Measurements from ENCODE around the gene CROT.

The CROT gene

DNA sequence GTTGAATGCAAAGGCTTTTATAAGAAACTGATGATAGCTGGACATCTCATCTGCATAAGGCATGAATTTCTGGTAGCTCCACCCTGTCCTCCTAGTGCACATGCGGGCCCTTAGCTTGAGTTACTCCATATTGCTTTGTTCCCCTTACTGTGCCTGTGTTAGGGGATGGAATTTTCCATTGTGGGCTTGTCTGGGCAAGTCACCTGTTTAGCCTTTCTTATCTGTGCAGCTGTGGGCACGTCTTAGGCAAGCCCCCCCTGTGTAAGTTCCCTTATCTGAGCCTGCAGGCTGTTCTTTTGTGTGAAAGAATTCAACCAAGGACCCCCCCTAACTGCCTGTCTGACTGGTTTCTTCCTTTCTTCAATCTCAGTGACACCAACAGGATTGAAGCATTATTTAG is 14.5 kb upstream of the CROT start:
- TF ChIP-seq, protein P1, sequence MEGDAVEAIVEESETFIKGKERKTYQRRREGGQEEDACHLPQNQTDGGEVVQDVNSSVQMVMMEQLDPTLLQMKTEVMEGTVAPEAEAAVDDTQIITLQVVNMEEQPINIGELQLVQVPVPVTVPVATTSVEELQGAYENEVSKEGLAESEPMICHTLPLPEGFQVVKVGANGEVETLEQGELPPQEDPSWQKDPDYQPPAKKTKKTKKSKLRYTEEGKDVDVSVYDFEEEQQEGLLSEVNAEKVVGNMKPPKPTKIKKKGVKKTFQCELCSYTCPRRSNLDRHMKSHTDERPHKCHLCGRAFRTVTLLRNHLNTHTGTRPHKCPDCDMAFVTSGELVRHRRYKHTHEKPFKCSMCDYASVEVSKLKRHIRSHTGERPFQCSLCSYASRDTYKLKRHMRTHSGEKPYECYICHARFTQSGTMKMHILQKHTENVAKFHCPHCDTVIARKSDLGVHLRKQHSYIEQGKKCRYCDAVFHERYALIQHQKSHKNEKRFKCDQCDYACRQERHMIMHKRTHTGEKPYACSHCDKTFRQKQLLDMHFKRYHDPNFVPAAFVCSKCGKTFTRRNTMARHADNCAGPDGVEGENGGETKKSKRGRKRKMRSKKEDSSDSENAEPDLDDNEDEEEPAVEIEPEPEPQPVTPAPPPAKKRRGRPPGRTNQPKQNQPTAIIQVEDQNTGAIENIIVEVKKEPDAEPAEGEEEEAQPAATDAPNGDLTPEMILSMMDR (IDR thresholded peaks at IDR 0.05; ENCODE audit: low read depth, low read length), result no peak

DNA sequence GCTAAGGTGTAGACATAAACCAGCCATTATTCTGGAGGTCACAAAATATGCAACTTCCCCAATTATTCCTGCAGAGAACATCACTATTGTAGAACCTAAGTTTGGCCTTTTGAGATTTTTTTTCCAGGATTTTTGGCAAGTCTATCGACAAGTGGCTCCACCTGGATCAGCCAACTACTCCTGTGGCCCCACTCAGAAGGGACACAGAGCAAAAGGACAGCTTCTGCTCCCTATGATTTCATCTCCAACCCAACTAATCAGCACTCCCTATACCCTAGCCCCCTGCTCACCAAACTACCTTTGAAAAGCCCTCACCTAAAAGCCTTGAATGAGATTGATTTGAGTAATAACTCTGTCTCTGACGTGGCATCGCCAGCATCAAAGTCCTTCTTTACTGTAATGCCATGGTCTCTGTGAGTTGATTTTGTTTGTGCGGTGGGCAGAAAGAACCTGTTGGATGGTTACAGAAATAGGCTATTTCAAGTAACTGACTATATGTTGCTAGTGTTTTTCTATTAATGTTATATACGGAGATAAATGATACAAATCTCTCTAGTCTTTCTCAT is 13.7 kb upstream of the CROT start:
- TF ChIP-seq, protein P1 (IDR thresholded peaks at IDR 0.05; ENCODE audit: low read depth, low read length), result no peak
- DNase-seq (ENCODE audit: extremely low read depth, low read depth), result no peak

More for the DNA sequence above, 14.5 kb upstream of the CROT start:
- no peak for DNase-seq (ENCODE audit: extremely low read depth, low read depth)

DNA sequence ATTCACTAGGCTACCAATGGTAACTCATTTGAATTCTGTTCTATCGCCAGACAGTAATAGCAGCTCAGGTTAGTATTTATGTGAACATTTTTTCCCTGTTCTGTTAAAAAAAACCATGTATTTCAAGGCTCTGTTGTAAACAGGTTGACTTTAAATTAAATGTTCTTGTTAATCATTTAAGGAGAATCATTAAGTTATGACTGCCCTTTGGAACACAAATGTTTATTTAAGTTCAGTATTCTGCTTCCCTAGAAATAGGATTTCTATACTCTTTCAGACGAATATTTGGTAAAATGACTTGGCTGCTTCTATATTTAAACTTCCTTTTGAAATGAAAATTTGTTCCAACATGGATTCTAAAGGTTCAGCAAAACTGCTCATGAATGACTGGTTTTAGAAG is 13.1 kb upstream of the CROT start:
- TF ChIP-seq, protein P1 (IDR thresholded peaks at IDR 0.05; ENCODE audit: low read depth, low read length), result no peak
- DNase-seq (ENCODE audit: extremely low read depth, low read depth), result no peak

DNA sequence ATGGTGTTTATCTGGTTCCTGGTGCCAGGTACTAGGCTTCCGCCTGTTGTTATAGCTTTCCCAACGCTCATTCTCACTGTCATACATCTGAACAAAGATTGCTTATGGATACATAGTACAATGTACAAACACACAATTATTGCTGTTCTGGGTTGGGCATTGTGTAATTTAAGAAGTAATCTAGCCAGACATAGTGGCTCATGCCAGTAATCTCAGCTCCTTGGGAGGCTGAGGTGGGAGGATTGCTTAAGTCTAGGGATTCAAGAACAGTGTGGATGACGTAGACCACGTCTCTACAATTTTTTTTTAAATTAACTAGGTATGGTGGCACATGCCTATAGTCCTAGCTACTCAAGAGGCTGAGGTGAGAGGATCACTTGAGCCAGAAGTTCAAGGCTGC is 9.3 kb upstream of the CROT start:
- TF ChIP-seq, protein P1 (IDR thresholded peaks at IDR 0.05; ENCODE audit: low read depth, low read length), result no peak
- DNase-seq (ENCODE audit: extremely low read depth, low read depth), result no peak

DNA sequence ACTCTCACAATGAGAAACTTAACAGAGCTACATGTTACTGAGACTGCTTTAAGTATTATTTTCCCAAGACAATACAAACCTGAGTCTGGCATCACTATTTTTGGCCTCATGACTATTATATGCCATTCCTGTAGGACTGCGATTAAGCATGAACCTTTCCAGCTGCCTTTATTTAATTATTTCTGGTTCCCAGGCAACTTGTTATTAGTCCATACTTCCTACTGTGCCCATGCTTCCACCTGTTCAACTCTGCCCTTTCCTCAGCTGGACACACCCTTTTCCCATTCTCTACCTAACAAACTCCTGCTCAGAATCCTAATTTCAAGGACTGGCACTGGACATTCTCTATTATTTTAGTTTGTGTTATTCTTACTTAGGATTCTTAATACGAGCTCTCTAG is 8.1 kb upstream of the CROT start:
- TF ChIP-seq, protein P1 (IDR thresholded peaks at IDR 0.05; ENCODE audit: low read depth, low read length), result no peak
- DNase-seq (ENCODE audit: extremely low read depth, low read depth), result no peak

DNA sequence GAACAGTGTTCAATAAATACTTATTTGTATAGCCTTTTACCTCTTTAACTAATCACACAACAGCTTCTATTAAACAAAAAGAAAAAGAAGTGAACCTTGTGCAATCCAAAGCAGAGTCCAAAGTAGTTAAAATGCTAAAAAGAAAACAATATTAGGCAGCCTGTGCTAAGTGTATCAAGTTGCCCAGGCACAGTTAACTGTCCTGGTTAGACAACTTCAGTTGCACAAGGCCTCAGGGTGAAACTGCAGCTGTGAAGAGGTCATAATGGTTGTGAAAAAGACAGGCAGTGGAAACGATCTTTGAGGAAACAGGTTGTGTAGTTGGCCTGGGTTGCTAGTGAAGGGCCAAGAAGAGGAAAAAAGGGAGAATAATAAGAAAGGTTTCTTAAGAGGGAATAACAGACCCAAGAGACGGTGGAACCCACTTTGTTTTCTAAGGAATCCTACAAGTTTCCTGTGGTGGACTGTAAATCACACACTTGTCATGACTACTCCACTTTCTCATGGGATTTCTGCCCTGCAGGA is 6.0 kb upstream of the CROT start:
- DNase-seq (ENCODE audit: extremely low read depth, low read depth), result no peak
- TF ChIP-seq, protein P1 (IDR thresholded peaks at IDR 0.05; ENCODE audit: low read depth, low read length), result no peak

DNA sequence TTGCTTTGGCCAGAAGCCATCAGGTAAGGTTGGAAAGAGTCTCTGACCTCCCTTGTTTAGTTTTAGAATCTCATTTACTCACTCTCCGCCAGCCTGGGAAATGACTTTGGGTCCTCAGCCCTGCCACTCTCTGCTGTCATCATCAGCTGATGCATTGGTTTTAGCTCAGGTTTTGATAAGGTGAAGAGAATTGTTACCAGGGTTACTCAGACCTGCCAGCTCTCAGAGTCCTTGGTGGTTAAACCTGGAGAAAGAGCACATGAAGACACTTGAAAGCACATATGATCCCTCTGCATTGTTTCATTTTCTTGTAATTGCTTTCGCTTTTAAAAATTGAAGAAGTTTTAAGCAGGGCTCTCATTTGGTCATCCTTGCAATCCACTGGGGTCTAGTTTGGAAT is 4.0 kb upstream of the CROT start:
- no peak for DNase-seq (ENCODE audit: extremely low read depth, low read depth)
- TF ChIP-seq, protein P1 (IDR thresholded peaks at IDR 0.05; ENCODE audit: low read depth, low read length), result no peak
